ENCODE measurements around the gene TMEM169.
"Not testable (repeated sequence)": the region's sequence is repeated elsewhere in the genome, so short reads cannot be mapped to it uniquely, and the experiment has no call there.

GRCh38 chr2:216141516-216141915, 59.8 kb downstream of the TMEM169 start:
- TF ChIP-seq CTCF (IDR thresholded peaks at IDR 0.05); POLR2AphosphoS5 (IDR thresholded peaks at IDR 0.05; ENCODE audit: low read depth, low read length): not testable (repeated sequence)

All from Panc1 (cell line).